Mesenchymal stem cell (in vitro differentiated cells and primary cell): ENCODE results near the gene NSUN7.

Experiments used
- DNase-seq: peaks from one replicate; pipeline ENCODE4 v3.0.0-alpha.2; 2013
- H2AFZ ChIP-seq: one replicate; pipeline ENCODE4 v1.6.1; 2013; ENCODE audit warnings: low read depth, mild to moderate bottlenecking, control low read depth, inconsistent platforms, low read length, moderate library complexity
- H2AK5ac ChIP-seq: 2 replicates; pipeline ENCODE4 v1.6.1; 2013; ENCODE audit warnings: low read length, moderate library complexity, mild to moderate bottlenecking, inconsistent platforms; ENCODE audit not compliant: severe bottlenecking
- H2BK120ac ChIP-seq: one replicate; pipeline ENCODE4 v1.6.1; 2013; ENCODE audit warnings: low read depth, mild to moderate bottlenecking, inconsistent platforms, low read length, moderate library complexity
- H2BK12ac ChIP-seq, 2 experiments: one replicate each; pipeline ENCODE4 v1.6.1; 2013; ENCODE audit warnings: inconsistent platforms in 2 of 2, low read length in 2 of 2, mild to moderate bottlenecking in 2 of 2, moderate library complexity in 2 of 2, control low read depth in 1 of 2
- H2BK15ac ChIP-seq: one replicate; pipeline ENCODE4 v1.6.1; 2013; ENCODE audit warnings: mild to moderate bottlenecking, low read depth, inconsistent platforms; ENCODE audit not compliant: poor library complexity, severe bottlenecking
- H2BK5ac ChIP-seq: 2 replicates; pipeline ENCODE4 v1.6.1; 2013; ENCODE audit warnings: low read depth, mild to moderate bottlenecking, low read length, control low read depth, inconsistent platforms; ENCODE audit not compliant: poor library complexity, severe bottlenecking
- H3K14ac ChIP-seq, 2 experiments: one replicate each; pipeline ENCODE4 v1.6.1; 2013; ENCODE audit warnings: inconsistent platforms in 2 of 2, low read length in 2 of 2, control low read depth in 1 of 2, mild to moderate bottlenecking in 1 of 2, moderate library complexity in 1 of 2
- H3K18ac ChIP-seq, 2 experiments: one replicate each; pipeline ENCODE4 v1.6.1; 2013; ENCODE audit warnings: inconsistent platforms in 2 of 2, low read length in 2 of 2, control low read depth in 1 of 2, low read depth in 1 of 2, mild to moderate bottlenecking in 1 of 2
- H3K23ac ChIP-seq, 2 experiments: one replicate each; pipeline ENCODE4 v1.6.1; 2013; ENCODE audit warnings: inconsistent platforms in 2 of 2, low read length in 2 of 2, mild to moderate bottlenecking in 2 of 2, moderate library complexity in 2 of 2, control low read depth in 1 of 2
- H3K27ac ChIP-seq: 2 replicates; pipeline ENCODE4 v1.5.1; 2013; ENCODE audit warnings: mild to moderate bottlenecking, moderate library complexity, low read length, control low read depth, inconsistent platforms; ENCODE audit not compliant: poor library complexity, severe bottlenecking
- H3K27me3 ChIP-seq, 2 experiments: 2 replicates each; pipeline versions ENCODE4 v1.6.1 to v1.7.0; 2013; ENCODE audit warnings: low read length in 2 of 2, mild to moderate bottlenecking in 2 of 2, moderate library complexity in 2 of 2, control low read depth in 1 of 2, inconsistent platforms in 1 of 2; ENCODE audit not compliant: control insufficient read depth in 1 of 2, insufficient read depth in 1 of 2
- H3K36me3 ChIP-seq, 2 experiments: 2 replicates each; pipeline versions ENCODE4 v1.6.1 to v1.7.0; 2013; ENCODE audit warnings: low read length in 2 of 2, control low read depth in 1 of 2, inconsistent platforms in 1 of 2, low read depth in 1 of 2, mild to moderate bottlenecking in 1 of 2; ENCODE audit not compliant: insufficient read depth in 2 of 2, control insufficient read depth in 1 of 2
- H3K4ac ChIP-seq, 2 experiments: one replicate each; pipeline ENCODE4 v1.6.1; 2013; ENCODE audit warnings: inconsistent platforms in 2 of 2, low read length in 2 of 2, mild to moderate bottlenecking in 2 of 2, moderate library complexity in 2 of 2, control low read depth in 1 of 2, low read depth in 1 of 2
- H3K4me1 ChIP-seq: 2 replicates; pipeline ENCODE4 v1.6.1; 2013; ENCODE audit warnings: low read depth, low read length, control low read depth; ENCODE audit not compliant: control insufficient read depth, insufficient read depth
- H3K4me2 ChIP-seq: 2 replicates; pipeline ENCODE4 v1.6.1; 2013; ENCODE audit warnings: low read length, mild to moderate bottlenecking, inconsistent platforms; ENCODE audit not compliant: poor library complexity, severe bottlenecking
- H3K4me3 ChIP-seq, 2 experiments: 2 replicates each; pipeline versions ENCODE4 v1.5.1 to v1.7.0; 2013; ENCODE audit warnings: low read length in 2 of 2, mild to moderate bottlenecking in 2 of 2, control low read depth in 1 of 2, low read depth in 1 of 2; ENCODE audit not compliant: insufficient read depth in 1 of 2
- H3K79me1 ChIP-seq: replicated peaks from 2 replicates; pipeline ENCODE4 v1.6.1; 2013; ENCODE audit warnings: mild to moderate bottlenecking, control low read depth, low read length, inconsistent platforms; ENCODE audit not compliant: poor library complexity, severe bottlenecking
- H3K9ac ChIP-seq: 2 replicates; pipeline ENCODE4 v1.7.0; 2013; ENCODE audit warnings: mild to moderate bottlenecking, low read length, moderate library complexity
- H3K9me3 ChIP-seq: 2 replicates; pipeline ENCODE4 v1.7.0; 2013; ENCODE audit warnings: mild to moderate bottlenecking, low read length; ENCODE audit not compliant: control insufficient read depth
- H4K8ac ChIP-seq: one replicate; pipeline ENCODE4 v1.6.1; 2013; ENCODE audit warnings: inconsistent platforms, mild to moderate bottlenecking, low read length, moderate library complexity
- H4K91ac ChIP-seq: one replicate; pipeline ENCODE4 v1.6.1; 2013; ENCODE audit warnings: mild to moderate bottlenecking, low read length, inconsistent platforms
- WGBS: methylation state at CpG from one replicate; pipeline ENCODE4 v1.1.7; 2013; ENCODE audit warnings: mixed read lengths; 5-methylcytosine and 5-hydroxymethylcytosine counted together

Gene NSUN7

GRCh38 chr4:40739347-40739746, 10.4 kb upstream of the NSUN7 start:
- Histone ChIP-seq H4K8ac (no peak overlapping the region), H3K18ac (no peak overlapping the region), H2AK5ac (no peak overlapping the region), H2BK15ac (no peak overlapping the region), H3K4ac (no peak overlapping the region), H2BK12ac (no peak overlapping the region), H3K27ac (no peak overlapping the region), H4K91ac (no peak overlapping the region), H3K9ac (no peak overlapping the region), H3K27me3 (no peaks in the 10 kb centered on the region), H2BK120ac (no peak overlapping the region), H2AFZ (no peak overlapping the region), H3K36me3 (no peaks in the 10 kb centered on the region), H3K4me3 (no peak overlapping the region), H3K4me2 (no peak overlapping the region), H2BK5ac (no peak overlapping the region), H3K4me1 (no peaks in the 10 kb centered on the region), H3K9me3 (no peaks in the 10 kb centered on the region), H3K23ac (no peak overlapping the region), H3K14ac (no peak overlapping the region), H3K79me1 (no peaks in the 10 kb centered on the region)
- DNase-seq, result no peak

- DNase-seq, result no peak
- no peaks in the 10 kb centered on the region for H3K36me3 ChIP-seq
- H3K23ac ChIP-seq, result no peak overlapping the region
- no peak overlapping the region for H3K27ac ChIP-seq
- H2BK12ac ChIP-seq, result no peak overlapping the region
- H2AK5ac ChIP-seq, result no peak overlapping the region
- no peak overlapping the region for H2AFZ ChIP-seq
- no peak overlapping the region for H3K4me3 ChIP-seq
- no peak overlapping the region for H3K4me2 ChIP-seq
- H3K14ac ChIP-seq, result no peak overlapping the region
- no peak overlapping the region for H2BK120ac ChIP-seq
- no peaks in the 10 kb centered on the region for H3K9me3 ChIP-seq
- no peak overlapping the region for H3K9ac ChIP-seq
- H4K8ac ChIP-seq, result no peak overlapping the region
- no peaks in the 10 kb centered on the region for H3K4me1 ChIP-seq
- no peaks in the 10 kb centered on the region for H3K79me1 ChIP-seq
- no peak overlapping the region for H3K4ac ChIP-seq
- WGBS, result 81% methylated on average over 1 of the region's 3 CpGs
- no peak overlapping the region for H4K91ac ChIP-seq
- H2BK5ac ChIP-seq, result no peak overlapping the region
- no peak overlapping the region for H2BK15ac ChIP-seq
- H3K27me3 ChIP-seq, result peaks cover 0 to 12% of the 10 kb centered on the region in 2 experiments
- no peak overlapping the region for H3K18ac ChIP-seq
Observed at GRCh38 chr4:40744218-40744617, 5.5 kb upstream of the NSUN7 start.

GRCh38 chr4:40745285-40745984, 4.3 kb upstream of the NSUN7 start:
- Histone ChIP-seq H3K27ac (no peak overlapping the region), H3K4me2 (no peak overlapping the region), H3K9me3 (no peaks in the 10 kb centered on the region), H2BK5ac (no peak overlapping the region), H3K4me1 (no peaks in the 10 kb centered on the region), H3K4me3 (no peak overlapping the region), H3K9ac (no peak overlapping the region), H3K18ac (no peak overlapping the region), H2BK120ac (no peak overlapping the region), H3K27me3 (peaks cover 0 to 23% of the 10 kb centered on the region in 2 experiments), H4K8ac (no peak overlapping the region), H2BK15ac (no peak overlapping the region), H3K79me1 (peaks cover 2% of the 10 kb centered on the region), H2BK12ac (no peak overlapping the region), H3K4ac (no peak overlapping the region), H3K23ac (no peak overlapping the region), H2AFZ (no peak overlapping the region), H3K14ac (no peak overlapping the region), H2AK5ac (no peak overlapping the region), H3K36me3 (no peaks in the 10 kb centered on the region), H4K91ac (no peak overlapping the region)
- WGBS, result 87% methylated on average over 5 of the region's 6 CpGs
- DNase-seq, result no peak

GRCh38 chr4:40747207-40747835, 2.4 kb upstream of the NSUN7 start:
- Histone ChIP-seq H3K4ac (no peak overlapping the region), H3K9me3 (no peaks in the 10 kb centered on the region), H3K27ac (no peak overlapping the region), H3K36me3 (no peaks in the 10 kb centered on the region), H3K4me1 (peaks cover 2% of the 10 kb centered on the region), H2BK15ac (no peak overlapping the region), H3K79me1 (peaks cover 2% of the 10 kb centered on the region), H3K9ac (no peak overlapping the region), H3K23ac (no peak overlapping the region), H2AFZ (no peak overlapping the region), H3K18ac (no peak overlapping the region), H3K27me3 (peaks cover 0 to 40% of the 10 kb centered on the region in 2 experiments), H2BK12ac (no peak overlapping the region), H3K14ac (no peak overlapping the region), H2BK5ac (no peak overlapping the region), H2AK5ac (no peak overlapping the region), H4K91ac (no peak overlapping the region), H4K8ac (no peak overlapping the region), H3K4me3 (no peak overlapping the region), H2BK120ac (no peak overlapping the region), H3K4me2 (no peak overlapping the region)
- WGBS, result no CpG with 5 or more reads among the region's 2 CpGs
- no peak for DNase-seq
